Osteoblast (primary cell): Measurements from ENCODE around the gene NVL. TPM values are rescaled to one million over a fixed set of nuclear protein-coding genes. Genes with fewer than 3 reads are reported as not detected.

Experiments
- DNase-seq: peaks from one replicate; pipeline ENCODE4 v3.0.0; 2011; ENCODE audit warnings: low spot score, mixed read lengths; ENCODE audit not compliant: insufficient read length; ENCODE audit errors: missing footprints
- H2AFZ ChIP-seq: 2 replicates; pipeline ENCODE4 v1.6.0; 2011; ENCODE audit warnings: mild to moderate bottlenecking, low read length
- H3K27ac ChIP-seq: 2 replicates; pipeline ENCODE4 v1.5.1; 2011; ENCODE audit warnings: mild to moderate bottlenecking, low read depth, low read length, moderate library complexity
- H3K27me3 ChIP-seq: 2 replicates; pipeline ENCODE4 v1.6.0; 2012; ENCODE audit warnings: mild to moderate bottlenecking, control low read depth, inconsistent platforms, low read length, moderate library complexity; ENCODE audit not compliant: insufficient read depth
- H3K36me3 ChIP-seq: 2 replicates; pipeline ENCODE4 v1.5.1; 2011; ENCODE audit warnings: mild to moderate bottlenecking, low read length, control low read depth, moderate library complexity; ENCODE audit not compliant: insufficient read depth
- H3K4me1 ChIP-seq: 2 replicates; pipeline ENCODE4 v1.5.1; 2011; ENCODE audit warnings: mild to moderate bottlenecking, low read length, control low read depth, moderate library complexity; ENCODE audit not compliant: insufficient read depth
- H3K4me2 ChIP-seq: 2 replicates; pipeline ENCODE4 v1.6.0; 2011; ENCODE audit warnings: mild to moderate bottlenecking, low read length; ENCODE audit not compliant: insufficient read depth
- H3K4me3 ChIP-seq: fragments of 200-600 bp; sonication (generic); 3 replicates; pipeline ENCODE4 v1.5.1; 2012; ENCODE audit warnings: mild to moderate bottlenecking, low read length, inconsistent platforms; ENCODE audit not compliant: insufficient read depth
- H3K79me2 ChIP-seq: 2 replicates; pipeline ENCODE4 v1.6.0; 2012; ENCODE audit warnings: mild to moderate bottlenecking, low read length, control low read depth, inconsistent platforms; ENCODE audit not compliant: insufficient read depth
- H3K9me3 ChIP-seq: 2 replicates; pipeline ENCODE4 v1.5.1; 2011; ENCODE audit warnings: low read depth, low read length, control low read depth
- H4K20me1 ChIP-seq: 2 replicates; pipeline ENCODE4 v1.6.0; 2012; ENCODE audit warnings: mild to moderate bottlenecking, low read length, control low read depth; ENCODE audit not compliant: insufficient read depth
- total RNA-seq: library from RNA; depleted of rRNA; stranded (reverse); fragments of >200 nt; gene quantifications from 2 replicates; pipeline ENCODE4 v1.2.3, GENCODE V29; 2012
- TF ChIP-seq, protein P1 (sequence below): IDR thresholded peaks from 2 replicates; pipeline ENCODE4 v1.5.1; 2011; ENCODE audit warnings: mild to moderate bottlenecking, low read depth, low read length, moderate library complexity; ENCODE audit errors: extremely low read depth

The NVL gene
- total RNA-seq, 1 donor: 20.6 TPM

DNA sequence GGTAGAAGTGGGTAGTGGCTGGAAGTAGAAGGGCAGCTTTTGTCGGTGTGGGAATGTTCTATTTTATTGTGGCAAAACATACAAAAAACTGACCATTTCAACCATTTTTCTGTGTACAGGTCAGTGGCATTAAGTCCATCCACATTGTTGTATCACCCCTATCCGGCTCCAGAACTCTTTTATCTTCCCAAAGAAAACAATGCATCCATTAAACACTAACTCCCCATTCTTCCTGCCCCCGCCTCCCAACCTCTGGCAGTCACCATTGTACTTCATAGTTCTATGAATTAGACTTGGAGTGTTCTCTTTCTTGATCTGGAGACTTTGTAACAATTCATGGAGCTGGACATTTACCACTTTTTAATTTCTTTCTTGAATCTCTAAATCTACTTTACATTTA lies 91.2 kb downstream of the NVL start:
- Histone ChIP-seq H3K36me3 (peaks cover 13% of the 10 kb centered on the region), H3K27me3 (no peaks in the 10 kb centered on the region), H3K4me1 (no peaks in the 10 kb centered on the region), H3K27ac (no peak overlapping the region), H2AFZ (no peak overlapping the region), H3K79me2 (no peaks in the 10 kb centered on the region), H4K20me1 (no peaks in the 10 kb centered on the region), H3K4me3 (no peak overlapping the region), H3K9me3 (no peaks in the 10 kb centered on the region), H3K4me2 (no peak overlapping the region)
- DNase-seq: no peak
- TF ChIP-seq, protein P1, sequence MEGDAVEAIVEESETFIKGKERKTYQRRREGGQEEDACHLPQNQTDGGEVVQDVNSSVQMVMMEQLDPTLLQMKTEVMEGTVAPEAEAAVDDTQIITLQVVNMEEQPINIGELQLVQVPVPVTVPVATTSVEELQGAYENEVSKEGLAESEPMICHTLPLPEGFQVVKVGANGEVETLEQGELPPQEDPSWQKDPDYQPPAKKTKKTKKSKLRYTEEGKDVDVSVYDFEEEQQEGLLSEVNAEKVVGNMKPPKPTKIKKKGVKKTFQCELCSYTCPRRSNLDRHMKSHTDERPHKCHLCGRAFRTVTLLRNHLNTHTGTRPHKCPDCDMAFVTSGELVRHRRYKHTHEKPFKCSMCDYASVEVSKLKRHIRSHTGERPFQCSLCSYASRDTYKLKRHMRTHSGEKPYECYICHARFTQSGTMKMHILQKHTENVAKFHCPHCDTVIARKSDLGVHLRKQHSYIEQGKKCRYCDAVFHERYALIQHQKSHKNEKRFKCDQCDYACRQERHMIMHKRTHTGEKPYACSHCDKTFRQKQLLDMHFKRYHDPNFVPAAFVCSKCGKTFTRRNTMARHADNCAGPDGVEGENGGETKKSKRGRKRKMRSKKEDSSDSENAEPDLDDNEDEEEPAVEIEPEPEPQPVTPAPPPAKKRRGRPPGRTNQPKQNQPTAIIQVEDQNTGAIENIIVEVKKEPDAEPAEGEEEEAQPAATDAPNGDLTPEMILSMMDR: no peak

- Histone ChIP-seq H3K4me1 (no peaks in the 10 kb centered on the region), H3K4me3 (no peak overlapping the region), H2AFZ (no peak overlapping the region), H3K4me2 (no peak overlapping the region), H3K27me3 (no peaks in the 10 kb centered on the region), H3K79me2 (no peaks in the 10 kb centered on the region), H3K36me3 (peaks cover 14% of the 10 kb centered on the region), H3K27ac (no peak overlapping the region), H4K20me1 (no peaks in the 10 kb centered on the region), H3K9me3 (no peaks in the 10 kb centered on the region)
- TF ChIP-seq, protein P1: no peak
- no peak for DNase-seq
Measured at GRCh38 chr1:224238212-224238611, 91.8 kb downstream of the NVL start.

- Histone ChIP-seq H3K9me3 (no peaks in the 10 kb centered on the region), H3K27me3 (no peaks in the 10 kb centered on the region), H2AFZ (no peak overlapping the region), H3K79me2 (no peaks in the 10 kb centered on the region), H3K4me1 (no peaks in the 10 kb centered on the region), H3K36me3 (peaks cover 23% of the 10 kb centered on the region), H3K4me3 (no peak overlapping the region), H4K20me1 (no peaks in the 10 kb centered on the region), H3K27ac (no peak overlapping the region), H3K4me2 (no peak overlapping the region)
- DNase-seq: no peak
- TF ChIP-seq, protein P1: no peak
Measured at GRCh38 chr1:224237119-224237881, 92.7 kb downstream of the NVL start.

DNA sequence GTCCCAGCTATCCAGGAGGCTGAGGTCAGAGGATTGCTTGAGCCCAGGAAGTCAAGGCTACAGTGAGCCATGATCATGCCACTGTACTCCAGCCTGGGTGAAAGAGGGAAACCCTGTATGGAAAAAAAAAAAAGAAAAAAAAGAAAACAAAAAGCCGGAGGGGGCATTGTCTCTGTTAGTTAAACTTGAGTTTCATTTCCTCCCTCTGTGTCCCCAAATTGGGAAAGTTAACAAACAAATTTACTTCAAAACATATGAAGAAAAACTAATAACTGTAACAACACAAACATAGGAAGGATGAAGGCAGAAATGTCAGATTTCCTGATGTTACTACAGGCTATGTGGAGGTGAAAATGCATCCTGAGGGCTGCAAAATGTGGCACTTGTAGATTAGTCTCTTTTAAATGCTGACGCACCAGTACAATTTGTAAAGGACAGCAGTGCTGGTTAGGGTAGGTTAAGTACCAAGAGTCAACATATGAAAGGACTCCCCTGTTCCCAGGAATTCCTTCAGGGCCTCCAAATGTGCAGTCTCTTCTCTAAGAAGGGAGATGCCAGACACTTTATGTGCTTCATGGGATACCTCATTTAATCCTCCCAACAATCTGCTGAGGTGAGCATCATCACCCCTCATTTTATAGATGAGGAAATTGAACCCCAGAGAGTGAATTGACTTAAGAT lies 94.0 kb downstream of the NVL start:
- H3K79me2 ChIP-seq: no peaks in the 10 kb centered on the region
- H3K4me3 ChIP-seq: no peak overlapping the region
- H3K27ac ChIP-seq: no peak overlapping the region
- H3K9me3 ChIP-seq: no peaks in the 10 kb centered on the region
- no peak for DNase-seq
- H3K27me3 ChIP-seq: no peaks in the 10 kb centered on the region
- no peaks in the 10 kb centered on the region for H3K4me1 ChIP-seq
- TF ChIP-seq, protein P1: no peak
- peaks cover 27% of the 10 kb centered on the region for H3K36me3 ChIP-seq
- no peak overlapping the region for H3K4me2 ChIP-seq
- no peak overlapping the region for H2AFZ ChIP-seq
- no peaks in the 10 kb centered on the region for H4K20me1 ChIP-seq
